DOHH2 (cell line): ENCODE results near the gene B3GNT2.

Experiments
- H3F3A ChIP-seq: fragments of 200-600 bp; sonication (generic), shearing (Covaris generic); 2 replicates; pipeline ENCODE4 v1.6.0; 2016; ENCODE audit warnings: antibody characterized with exemption, mild to moderate bottlenecking; ENCODE audit not compliant: control insufficient read depth, insufficient read depth
- H3K27ac ChIP-seq: fragments of 200-600 bp; sonication (generic); 2 replicates; pipeline ENCODE4 v1.5.1; 2014; ENCODE audit warnings: low read depth, mild to moderate bottlenecking, low read length, moderate library complexity
- H3K27me3 ChIP-seq: fragments of 200-600 bp; sonication (generic); 2 replicates; pipeline ENCODE4 v1.6.1; 2014; ENCODE audit warnings: mild to moderate bottlenecking, low read length, mixed read lengths; ENCODE audit not compliant: control insufficient read depth
- H3K36me3 ChIP-seq: fragments of 200-600 bp; sonication (generic); 2 replicates; pipeline ENCODE4 v1.6.1; 2014; ENCODE audit warnings: mild to moderate bottlenecking, low read length, moderate library complexity, mixed read lengths; ENCODE audit not compliant: control insufficient read depth
- H3K4me1 ChIP-seq: fragments of 200-600 bp; sonication (generic); 2 replicates; pipeline ENCODE4 v1.6.1; 2014; ENCODE audit warnings: mild to moderate bottlenecking, low read length, mixed read lengths; ENCODE audit not compliant: control insufficient read depth
- H3K4me2 ChIP-seq: fragments of 200-600 bp; sonication (generic); 2 replicates; pipeline ENCODE4 v1.6.0; 2014; ENCODE audit warnings: mild to moderate bottlenecking, low read length, moderate library complexity
- H3K4me3 ChIP-seq: fragments of 200-600 bp; sonication (generic); 2 replicates; pipeline ENCODE4 v1.5.1; 2014; ENCODE audit warnings: mild to moderate bottlenecking, low read length, mixed read lengths
- H3K79me2 ChIP-seq: fragments of 200-600 bp; sonication (generic); 2 replicates; pipeline ENCODE4 v1.6.1; 2014; ENCODE audit warnings: mild to moderate bottlenecking, low read length, mixed read lengths; ENCODE audit not compliant: control insufficient read depth
- H3K9me2 ChIP-seq: fragments of 200-600 bp; sonication (generic); replicated peaks from 2 replicates; pipeline ENCODE4 v1.6.1; 2014; ENCODE audit warnings: mild to moderate bottlenecking, low read length, mixed read lengths; ENCODE audit not compliant: control insufficient read depth
- H3K9me3 ChIP-seq: fragments of 200-600 bp; sonication (generic); 2 replicates; pipeline ENCODE4 v1.6.1; 2014; ENCODE audit warnings: antibody characterized with exemption, low read length, mixed read lengths; ENCODE audit not compliant: control insufficient read depth, insufficient read depth
- H4K20me1 ChIP-seq: fragments of 200-600 bp; sonication (generic); 2 replicates; pipeline ENCODE4 v1.6.0; 2014; ENCODE audit warnings: low read depth, mild to moderate bottlenecking, antibody characterized with exemption, low read length, moderate library complexity; ENCODE audit not compliant: control insufficient read depth, insufficient read depth
- EZH2phosphoT487 ChIP-seq: fragments of 200-600 bp; sonication (generic); IDR thresholded peaks from 2 replicates; pipeline ENCODE4 v1.6.1; 2017; ENCODE audit warnings: borderline replicate concordance, mild to moderate bottlenecking, antibody characterized with exemption, low read length, moderate library complexity, mixed read lengths
- TF ChIP-seq, protein P1 (sequence below): fragments of 200-600 bp; sonication (generic); IDR thresholded peaks from one replicate; pipeline ENCODE4 v1.5.1; 2014; ENCODE audit warnings: antibody characterized with exemption, mild to moderate bottlenecking, low read depth, low read length; ENCODE audit not compliant: poor library complexity, severe bottlenecking

Gene B3GNT2

DNA sequence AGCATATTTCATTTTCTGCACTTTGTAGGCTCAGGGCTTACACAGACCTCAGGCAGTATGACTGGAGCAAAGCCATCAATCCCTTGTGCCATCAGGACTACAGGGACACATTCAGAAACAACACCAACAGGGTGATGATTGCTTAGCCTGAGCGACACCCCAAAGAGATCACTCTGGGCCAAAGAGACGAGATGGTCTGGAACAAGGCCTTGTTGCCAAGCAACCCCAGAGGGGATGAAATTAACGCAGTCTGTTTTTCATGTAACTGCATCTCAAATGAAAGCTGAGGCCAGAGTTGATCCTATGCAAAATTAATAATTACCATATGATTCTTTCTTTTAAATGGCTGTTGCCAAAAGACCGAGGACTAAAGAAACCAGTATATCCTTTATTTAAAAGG, 20.2 kb upstream of the B3GNT2 start:
- H3K4me2 ChIP-seq, result no peak overlapping the region
- H4K20me1 ChIP-seq, result no peaks in the 10 kb centered on the region
- no peak overlapping the region for H3K4me3 ChIP-seq
- TF ChIP-seq, protein P1, sequence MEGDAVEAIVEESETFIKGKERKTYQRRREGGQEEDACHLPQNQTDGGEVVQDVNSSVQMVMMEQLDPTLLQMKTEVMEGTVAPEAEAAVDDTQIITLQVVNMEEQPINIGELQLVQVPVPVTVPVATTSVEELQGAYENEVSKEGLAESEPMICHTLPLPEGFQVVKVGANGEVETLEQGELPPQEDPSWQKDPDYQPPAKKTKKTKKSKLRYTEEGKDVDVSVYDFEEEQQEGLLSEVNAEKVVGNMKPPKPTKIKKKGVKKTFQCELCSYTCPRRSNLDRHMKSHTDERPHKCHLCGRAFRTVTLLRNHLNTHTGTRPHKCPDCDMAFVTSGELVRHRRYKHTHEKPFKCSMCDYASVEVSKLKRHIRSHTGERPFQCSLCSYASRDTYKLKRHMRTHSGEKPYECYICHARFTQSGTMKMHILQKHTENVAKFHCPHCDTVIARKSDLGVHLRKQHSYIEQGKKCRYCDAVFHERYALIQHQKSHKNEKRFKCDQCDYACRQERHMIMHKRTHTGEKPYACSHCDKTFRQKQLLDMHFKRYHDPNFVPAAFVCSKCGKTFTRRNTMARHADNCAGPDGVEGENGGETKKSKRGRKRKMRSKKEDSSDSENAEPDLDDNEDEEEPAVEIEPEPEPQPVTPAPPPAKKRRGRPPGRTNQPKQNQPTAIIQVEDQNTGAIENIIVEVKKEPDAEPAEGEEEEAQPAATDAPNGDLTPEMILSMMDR, result no peak
- no peak for TF ChIP-seq EZH2phosphoT487
- H3F3A ChIP-seq, result no peaks in the 10 kb centered on the region
- no peaks in the 10 kb centered on the region for H3K9me2 ChIP-seq
- peaks cover 9% of the 10 kb centered on the region for H3K4me1 ChIP-seq
- H3K36me3 ChIP-seq, result no peaks in the 10 kb centered on the region
- no peaks in the 10 kb centered on the region for H3K79me2 ChIP-seq
- H3K9me3 ChIP-seq, result no peaks in the 10 kb centered on the region
- no peaks in the 10 kb centered on the region for H3K27me3 ChIP-seq
- no peak overlapping the region for H3K27ac ChIP-seq

DNA sequence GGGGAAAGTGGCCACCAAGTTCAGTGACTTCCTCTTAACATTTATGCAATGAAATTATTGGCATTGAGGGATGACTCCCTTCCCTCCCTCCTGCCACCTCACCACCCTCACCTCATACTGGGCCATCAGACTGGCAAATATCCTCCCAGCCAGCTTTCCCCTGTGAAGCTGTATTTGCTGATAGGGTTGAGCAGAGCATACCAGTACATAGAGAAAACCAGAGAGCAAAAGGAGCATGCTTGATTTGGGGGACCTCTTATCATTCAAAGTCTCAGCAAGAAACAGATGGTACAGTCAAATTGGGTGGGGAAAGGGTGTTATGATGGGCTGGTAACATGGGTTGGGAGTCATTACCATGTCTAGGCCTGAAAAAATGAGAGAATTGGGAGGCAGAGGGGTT, 19.1 kb upstream of the B3GNT2 start:
- Histone ChIP-seq H4K20me1 (no peaks in the 10 kb centered on the region), H3F3A (peaks cover 6% of the 10 kb centered on the region; the same call in 1 of the 2 replicates), H3K4me3 (no peak overlapping the region), H3K4me2 (no peak overlapping the region), H3K9me2 (no peaks in the 10 kb centered on the region), H3K27me3 (no peaks in the 10 kb centered on the region), H3K79me2 (no peaks in the 10 kb centered on the region), H3K9me3 (no peaks in the 10 kb centered on the region), H3K4me1 (peaks cover 19% of the 10 kb centered on the region), H3K27ac (no peak overlapping the region), H3K36me3 (peaks cover 6% of the 10 kb centered on the region)
- TF ChIP-seq, protein P1, result no peak
- no peak for TF ChIP-seq EZH2phosphoT487

DNA sequence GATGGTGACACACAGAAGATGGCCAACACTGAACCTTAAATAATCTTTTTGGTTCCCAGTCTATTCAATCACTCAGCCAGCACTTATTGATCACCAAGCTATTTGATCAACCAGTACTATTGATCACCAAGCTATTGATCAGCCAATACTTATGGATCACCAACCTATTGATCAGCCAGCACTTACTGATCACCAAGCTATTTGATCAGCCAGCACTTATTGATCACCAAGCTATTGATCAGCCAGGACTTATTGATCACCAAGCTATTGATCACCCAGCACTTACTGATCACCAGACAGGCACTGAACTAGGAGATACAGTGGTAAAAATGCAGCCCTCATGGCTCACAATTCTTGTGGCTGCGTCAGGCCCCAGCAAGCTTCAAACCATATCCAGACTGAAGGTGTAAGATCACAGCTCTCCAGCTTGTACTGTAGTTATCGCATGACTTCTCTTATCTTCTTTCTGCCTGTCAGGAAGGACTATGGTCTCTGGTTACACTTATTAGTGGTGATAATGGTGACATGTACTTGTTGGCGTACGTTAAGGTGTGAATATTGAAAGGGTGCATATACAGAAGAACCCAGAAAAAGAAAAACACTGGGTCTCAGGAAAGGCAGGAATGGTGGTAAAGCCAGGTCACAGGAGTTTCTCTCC, 18.4 kb upstream of the B3GNT2 start:
- TF ChIP-seq EZH2phosphoT487, result no peak
- TF ChIP-seq, protein P1, result no peak
- peaks cover 11% of the 10 kb centered on the region for H3K36me3 ChIP-seq
- H3K27me3 ChIP-seq, result no peaks in the 10 kb centered on the region
- H3K4me3 ChIP-seq, result no peak overlapping the region
- no peaks in the 10 kb centered on the region for H3K79me2 ChIP-seq
- no peak overlapping the region for H3K27ac ChIP-seq
- no peak overlapping the region for H3K4me2 ChIP-seq
- H3K9me3 ChIP-seq, result no peaks in the 10 kb centered on the region
- H3K4me1 ChIP-seq, result peaks cover 26% of the 10 kb centered on the region
- H3K9me2 ChIP-seq, result no peaks in the 10 kb centered on the region
- H4K20me1 ChIP-seq, result no peaks in the 10 kb centered on the region
- peaks cover 6% of the 10 kb centered on the region; the same call in 1 of the 2 replicates for H3F3A ChIP-seq
